ENCODE data around the gene ASMTL.

DNA sequence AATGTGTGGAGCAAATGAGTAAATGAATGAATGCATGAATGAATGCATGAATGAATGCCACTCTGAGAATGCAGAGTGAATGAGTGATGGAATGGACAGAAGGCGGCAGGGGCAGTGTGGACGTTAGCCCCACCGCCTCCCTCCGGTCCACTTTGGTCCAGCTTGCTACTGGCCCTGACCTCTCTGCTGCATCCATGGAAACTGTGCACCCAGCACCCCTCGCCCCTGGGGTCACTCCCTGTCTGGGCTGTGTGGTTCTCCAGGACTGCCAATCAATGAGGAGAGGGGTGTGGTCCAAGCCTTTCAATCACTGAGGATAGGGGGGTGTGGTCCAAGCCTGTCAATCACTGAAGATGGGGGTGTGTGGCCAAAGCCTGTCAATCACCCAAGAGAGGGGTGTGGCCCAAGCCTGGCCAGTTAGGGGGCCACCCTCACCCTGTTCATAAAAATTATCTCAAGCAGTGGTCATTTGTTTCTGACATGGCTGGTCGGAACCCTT, 39.2 kb upstream of the ASMTL start:
- TF ChIP-seq CTCF (IDR thresholded peaks at IDR 0.05) (no peak), POLR2A (IDR thresholded peaks at IDR 0.05) (no peak), POLR2AphosphoS5 (IDR thresholded peaks at IDR 0.05; ENCODE audit: insufficient read depth in 1 of 2, low read depth in 1 of 2) (no peak)

Data from vagina (tissue), 2 donors.